HEK293 (cell line): Measurements from ENCODE around the gene ZNF519.
"Not testable (repeated sequence)": the region's sequence is repeated elsewhere in the genome, so short reads cannot be mapped to it uniquely, and the experiment has no call there.

ENCODE experiments used
- CTCF ChIA-PET: fragments of 350-600 bp; formaldehyde crosslinking; extraction: SDS; loops from one replicate; lab custom pipeline; 2021; ENCODE audit warnings: antibody characterized with exemption; lab: Yijun Ruan, JAX
- POLR2A ChIA-PET: fragments of 300-600 bp; formaldehyde crosslinking; extraction: SDS; loops from one replicate; lab custom pipeline; 2020; ENCODE audit warnings: antibody characterized with exemption, inconsistent platforms; lab: Yijun Ruan, JAX
- H3K27ac ChIP-seq: fragments of 200-500 bp; sonication (Bioruptor generic); 2 replicates; pipeline ENCODE4 v1.5.1; 2014; ENCODE audit warnings: low read depth, low read length, control low read depth, inconsistent platforms; ENCODE audit errors: extremely low read depth
- H3K36me3 ChIP-seq, 2 experiments: fragments of 200-500 bp in 1 of 2; sonication (Bioruptor generic) in 1 of 2; 1 replicate in 1 of 2; 2 replicates in 1 of 2; pipeline ENCODE4 v1.5.1; 2014 to 2017; ENCODE audit warnings: inconsistent platforms in 2 of 2, low read length in 2 of 2; ENCODE audit not compliant: control insufficient read depth in 2 of 2, insufficient read depth in 1 of 2
- H3K4me1 ChIP-seq: fragments of 200-500 bp; sonication (Bioruptor generic); 2 replicates; pipeline ENCODE4 v1.5.1; 2014; ENCODE audit warnings: mild to moderate bottlenecking, low read length, inconsistent platforms; ENCODE audit not compliant: control insufficient read depth, insufficient read depth
- H3K4me3 ChIP-seq: 2 replicates; pipeline ENCODE4 v1.5.1; 2011; ENCODE audit warnings: low read depth, mild to moderate bottlenecking, control low read depth, low read length, moderate library complexity
- H3K9me3 ChIP-seq: fragments of 200-500 bp; sonication (Bioruptor generic); 2 replicates; pipeline ENCODE4 v1.5.1; 2014; ENCODE audit warnings: low read depth, low read length, inconsistent platforms; ENCODE audit not compliant: control insufficient read depth, insufficient read depth

Gene ZNF519

DNA sequence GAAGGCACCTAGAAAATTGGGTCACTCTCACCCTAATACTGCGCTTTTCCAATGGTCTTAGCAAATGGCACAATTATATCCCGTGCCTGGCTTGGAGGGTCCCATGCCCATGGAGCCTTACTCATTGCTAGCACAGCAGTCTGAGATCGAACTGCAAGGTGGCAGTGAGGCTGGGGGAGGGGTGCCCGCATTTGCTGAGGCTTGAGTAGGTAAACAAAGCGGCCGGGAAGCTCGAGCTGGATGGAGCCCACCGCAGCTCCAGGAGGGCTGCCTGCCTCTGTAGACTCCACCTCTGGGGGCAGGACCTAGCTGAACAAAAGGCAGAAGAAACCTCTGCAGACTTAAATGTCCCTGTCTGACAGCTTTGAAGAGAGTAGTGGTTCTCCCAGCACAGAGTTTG, 30.7 kb upstream of the ZNF519 start:
- H3K4me1 ChIP-seq, CTCF ChIA-PET, H3K4me3 ChIP-seq, H3K36me3 ChIP-seq, POLR2A ChIA-PET, H3K27ac ChIP-seq, H3K9me3 ChIP-seq: not testable (repeated sequence)

DNA sequence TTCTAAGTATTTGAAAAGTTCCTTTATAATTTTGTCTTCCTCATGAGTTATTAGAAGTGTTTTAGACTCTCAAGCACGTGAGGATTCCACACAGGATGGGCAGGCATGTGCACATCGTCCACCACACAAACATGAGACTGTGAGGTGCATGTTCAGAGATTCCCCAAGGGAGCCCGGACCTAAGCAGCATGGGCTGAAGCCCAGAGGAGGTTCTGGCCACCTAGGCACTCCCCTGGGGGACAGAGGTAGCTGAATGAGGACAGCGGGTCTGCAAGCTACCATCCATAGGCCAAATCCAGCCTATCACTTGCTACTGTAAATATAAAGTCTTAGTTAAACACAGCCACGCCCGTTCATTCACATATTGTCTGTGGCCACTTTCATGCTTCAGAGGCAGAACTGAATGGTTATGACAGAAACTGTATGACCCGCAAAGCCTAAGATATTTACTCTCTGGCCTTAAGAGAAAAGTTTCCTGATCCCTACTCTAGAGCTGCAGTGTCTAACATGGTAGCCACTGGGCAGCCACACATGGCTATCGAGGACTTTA, 19.4 kb upstream of the ZNF519 start:
- H3K27ac ChIP-seq, H3K4me1 ChIP-seq, CTCF ChIA-PET, POLR2A ChIA-PET, H3K4me3 ChIP-seq, H3K36me3 ChIP-seq, H3K9me3 ChIP-seq: not testable (repeated sequence)

DNA sequence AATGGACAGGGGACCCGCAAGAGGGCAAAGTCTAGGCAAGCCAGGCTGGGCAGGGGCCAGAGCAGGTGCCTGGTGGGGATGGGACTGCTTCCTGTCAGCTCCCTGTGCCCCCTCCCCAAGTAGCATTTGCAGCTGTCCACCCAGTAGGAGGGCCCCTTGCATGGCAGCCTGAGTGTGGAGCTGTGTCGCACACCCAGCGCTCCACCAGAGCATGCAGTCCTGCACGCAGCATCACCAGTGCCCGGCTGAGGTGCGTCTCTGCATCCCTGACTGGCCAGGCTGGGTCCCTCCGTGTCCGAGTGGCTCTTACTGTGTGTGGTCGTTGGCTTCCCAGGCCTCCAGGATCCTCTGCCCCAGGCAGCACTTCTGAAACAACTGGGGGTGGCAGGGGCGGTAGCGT, 18.5 kb upstream of the ZNF519 start:
- H3K9me3 ChIP-seq, CTCF ChIA-PET, H3K27ac ChIP-seq, H3K4me3 ChIP-seq, H3K36me3 ChIP-seq, POLR2A ChIA-PET, H3K4me1 ChIP-seq: not testable (repeated sequence)

DNA sequence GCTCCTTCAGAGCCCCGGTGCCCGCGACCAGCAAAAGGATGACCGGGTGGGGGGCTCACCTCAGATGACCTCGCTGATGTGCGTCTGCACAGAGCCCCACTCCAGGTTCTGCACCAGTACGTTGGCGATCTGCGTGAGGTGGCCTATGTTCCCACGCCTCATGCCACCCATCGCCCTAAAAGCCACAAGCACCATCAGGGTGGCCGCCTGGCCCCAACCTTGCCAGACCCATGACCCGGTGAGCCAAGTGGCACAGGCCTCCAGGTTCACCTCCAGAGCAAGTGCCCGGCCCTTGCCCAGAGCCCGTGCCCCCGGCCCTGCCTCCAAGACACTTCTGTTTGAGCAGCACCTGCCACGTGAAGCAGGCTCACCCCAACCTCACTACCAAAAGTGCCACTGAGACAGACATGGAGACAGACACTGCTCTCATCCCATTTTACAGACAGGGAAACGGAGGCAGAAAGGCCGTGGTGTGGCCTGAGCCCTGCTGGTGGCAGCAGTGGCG, 17.7 kb upstream of the ZNF519 start:
- H3K4me1 ChIP-seq, POLR2A ChIA-PET, H3K9me3 ChIP-seq, CTCF ChIA-PET, H3K36me3 ChIP-seq, H3K27ac ChIP-seq, H3K4me3 ChIP-seq: not testable (repeated sequence)

DNA sequence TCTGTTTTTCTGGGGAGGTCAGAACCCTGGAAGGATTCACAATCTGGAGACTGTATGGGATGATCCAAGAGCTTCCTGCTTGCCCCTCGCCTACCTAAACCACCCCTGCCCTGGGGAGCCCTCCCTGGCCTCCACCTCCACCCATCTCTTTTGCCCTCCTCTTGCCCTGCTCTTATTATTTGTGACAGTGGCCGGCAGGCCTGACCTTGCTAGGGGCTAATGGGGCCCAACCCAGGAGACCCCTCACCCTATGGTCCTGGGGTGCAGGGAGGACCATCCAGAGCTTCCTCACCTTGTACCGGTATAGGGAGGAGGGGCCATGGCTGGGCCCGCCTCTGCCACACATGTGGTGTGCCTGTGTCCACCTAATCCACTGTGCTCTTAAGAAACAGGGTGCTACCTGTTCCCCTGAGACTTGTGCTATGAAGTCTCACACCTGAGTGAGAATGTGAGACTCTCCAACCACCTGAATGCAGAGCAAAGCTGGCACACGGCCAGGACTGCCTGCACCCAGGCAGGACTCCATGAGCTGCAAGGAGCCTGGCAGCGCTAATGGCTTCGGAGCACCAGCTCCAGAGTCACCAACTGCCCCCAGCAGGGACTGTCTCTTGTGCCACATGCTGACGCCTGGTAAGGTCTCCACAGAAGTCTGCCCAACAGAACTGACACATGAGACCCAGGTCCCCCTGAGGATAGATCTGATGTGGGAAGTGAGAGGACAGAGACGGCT, 17.1 kb upstream of the ZNF519 start:
- H3K27ac ChIP-seq, H3K9me3 ChIP-seq, H3K4me1 ChIP-seq, H3K36me3 ChIP-seq, H3K4me3 ChIP-seq, POLR2A ChIA-PET, CTCF ChIA-PET: not testable (repeated sequence)

DNA sequence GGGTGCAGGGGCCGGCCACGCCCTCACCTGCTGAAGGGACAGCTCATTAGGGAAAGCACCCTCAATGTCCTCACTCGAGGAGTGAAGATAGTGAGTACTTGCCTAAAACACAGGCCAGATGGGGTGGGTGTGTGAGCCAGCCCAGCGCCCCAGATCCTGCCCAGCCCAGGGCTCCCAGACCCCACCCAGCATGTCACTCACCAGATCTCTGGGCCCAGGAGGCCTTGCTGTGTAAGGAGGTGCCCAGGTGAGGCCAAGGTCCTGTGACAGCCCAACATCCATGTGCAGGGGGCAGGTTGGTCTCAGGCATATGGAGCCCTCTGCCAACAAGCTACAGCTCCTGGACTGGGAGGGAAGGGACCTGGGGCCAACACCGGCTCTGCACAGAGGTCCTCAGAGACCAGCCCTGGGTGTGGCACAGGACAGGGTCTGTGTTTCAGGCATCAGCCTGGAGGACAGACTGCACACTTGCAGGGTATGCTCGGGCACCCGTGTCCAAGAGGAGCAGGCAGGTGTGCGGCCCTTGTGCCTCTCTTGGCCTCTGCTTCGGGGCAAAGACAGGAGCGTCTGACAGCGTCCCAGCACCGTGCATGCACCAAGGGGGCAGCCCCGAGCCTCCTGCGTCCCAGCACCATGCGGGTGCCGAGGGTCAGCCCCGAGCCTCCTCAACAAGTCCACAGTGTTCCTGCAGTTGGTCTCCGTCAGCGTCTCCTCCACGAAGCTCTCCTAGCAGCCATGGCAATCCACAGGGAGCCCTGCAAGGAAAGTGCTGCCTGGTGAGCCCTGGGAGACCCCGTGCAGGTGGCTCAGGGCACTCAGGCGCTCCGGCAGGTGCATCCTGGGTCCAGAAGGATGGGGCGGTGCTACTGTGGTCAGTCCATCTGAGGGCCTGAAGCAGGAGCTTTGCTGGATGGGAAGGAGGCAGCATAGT, 16.0 kb upstream of the ZNF519 start:
- POLR2A ChIA-PET, H3K4me3 ChIP-seq, CTCF ChIA-PET, H3K27ac ChIP-seq, H3K9me3 ChIP-seq, H3K4me1 ChIP-seq, H3K36me3 ChIP-seq: not testable (repeated sequence)

DNA sequence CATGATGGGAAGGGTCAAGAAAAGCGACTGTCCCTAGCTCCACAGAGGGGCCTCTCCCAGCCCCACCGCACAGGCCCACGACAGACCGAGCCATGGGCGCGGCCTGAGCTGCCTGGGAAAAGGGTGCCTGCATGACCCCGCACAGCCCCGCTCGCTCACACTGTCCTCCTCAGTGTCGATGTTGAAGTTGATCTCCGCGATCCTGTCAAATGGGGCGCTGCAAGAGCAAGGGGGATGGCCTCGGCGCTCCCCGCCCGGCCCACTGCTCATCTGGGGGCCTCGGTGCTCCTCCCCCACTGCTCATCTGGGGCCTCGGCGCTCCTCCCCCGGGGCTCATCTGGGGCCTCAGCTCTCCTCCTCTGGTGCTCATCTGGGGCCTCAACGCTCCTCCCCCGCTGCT, 14.5 kb upstream of the ZNF519 start:
- H3K36me3 ChIP-seq, CTCF ChIA-PET, POLR2A ChIA-PET, H3K4me3 ChIP-seq, H3K4me1 ChIP-seq, H3K27ac ChIP-seq, H3K9me3 ChIP-seq: not testable (repeated sequence)

DNA sequence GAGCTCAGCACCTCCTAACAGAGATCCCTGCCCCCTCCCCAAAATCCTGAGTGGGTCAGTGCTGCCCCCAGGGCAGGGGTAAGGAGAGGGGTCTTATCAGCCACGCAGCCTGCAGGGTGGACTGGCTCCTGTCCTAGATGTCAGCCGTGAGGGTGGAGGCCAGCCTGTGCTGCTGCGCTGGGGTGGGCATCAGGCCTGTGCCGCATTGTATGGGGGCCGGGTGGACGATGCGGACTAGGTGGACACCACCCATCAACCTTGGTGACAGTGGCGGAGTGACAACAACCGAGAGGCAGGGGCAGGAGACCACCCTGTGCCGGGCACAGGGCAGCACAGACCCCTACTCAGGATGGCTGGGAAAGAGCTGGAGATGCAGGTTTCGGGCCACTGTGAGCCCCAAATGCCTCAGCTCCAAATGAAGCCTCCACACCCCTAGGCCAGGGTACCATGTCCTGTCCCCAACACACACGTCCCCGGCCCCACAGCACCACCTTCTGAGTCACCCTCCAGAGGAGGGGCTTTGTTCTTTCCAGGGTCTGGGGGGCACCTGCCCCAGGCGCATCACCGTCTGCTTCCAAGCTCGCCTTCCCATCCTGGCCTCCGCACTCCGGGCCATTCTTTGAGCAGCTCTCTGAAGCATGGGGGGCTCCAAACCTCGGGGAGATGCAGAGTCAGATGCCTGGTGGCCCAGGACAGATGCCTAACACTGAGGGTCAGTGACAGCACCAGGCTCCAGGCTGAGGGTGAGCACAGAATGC, 13.5 kb upstream of the ZNF519 start:
- H3K36me3 ChIP-seq, POLR2A ChIA-PET, H3K4me3 ChIP-seq, H3K27ac ChIP-seq, H3K4me1 ChIP-seq, H3K9me3 ChIP-seq, CTCF ChIA-PET: not testable (repeated sequence)

DNA sequence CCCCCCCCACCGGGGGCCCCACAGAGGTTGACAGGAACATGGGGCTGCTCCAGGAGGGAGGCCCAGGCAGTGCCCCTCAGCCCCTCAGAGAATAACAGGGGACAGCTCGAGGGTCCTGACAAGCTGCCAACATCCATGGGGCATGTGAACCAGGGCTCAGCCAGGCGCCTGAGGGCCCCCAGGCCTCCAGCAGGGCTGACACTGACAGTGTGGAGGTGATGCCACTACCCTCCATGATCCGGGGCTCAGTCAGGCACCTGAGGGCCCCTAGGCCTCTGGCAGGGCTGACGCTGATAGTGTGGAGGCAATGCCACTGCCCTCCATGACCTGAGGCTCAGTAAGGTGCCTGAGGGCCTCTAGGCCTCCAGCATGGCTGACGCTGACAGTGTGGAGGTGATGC, 12.8 kb upstream of the ZNF519 start:
- POLR2A ChIA-PET, H3K36me3 ChIP-seq, H3K4me3 ChIP-seq, H3K27ac ChIP-seq, H3K4me1 ChIP-seq, CTCF ChIA-PET, H3K9me3 ChIP-seq: not testable (repeated sequence)
